HepG2 (cell line): Measurements from ENCODE around the gene HAUS1. TPM values are rescaled to one million over a fixed set of nuclear protein-coding genes. Genes with fewer than 3 reads are reported as not detected.

Source experiments
- BRCA1 ChIP-seq: sonication (generic); formaldehyde crosslinking; IDR thresholded peaks from 2 replicates; pipeline ENCODE4 v1.4.0; 2020; ENCODE audit warnings: missing genetic modification reagents
- CCAR2 ChIP-seq: fragments of 200-400 bp; formaldehyde crosslinking; optimal IDR thresholded peaks from 2 replicates; pipeline ENCODE3; 2018; ENCODE audit warnings: low read depth, mild to moderate bottlenecking, low read length, moderate library complexity
- DR1 ChIP-seq: sonication (generic); formaldehyde crosslinking; IDR thresholded peaks from 2 replicates; pipeline ENCODE4 v1.8.0; 2021; ENCODE audit warnings: mild to moderate bottlenecking, missing genetic modification reagents, inconsistent platforms
- ELF4 ChIP-seq: sonication (generic); formaldehyde crosslinking; IDR thresholded peaks from 2 replicates; pipeline ENCODE4 v1.5.0; 2020; ENCODE audit warnings: missing genetic modification reagents, mild to moderate bottlenecking, moderate library complexity, borderline replicate concordance
- GTF3A ChIP-seq: sonication (generic); formaldehyde crosslinking; conservative IDR thresholded peaks from 2 replicates; pipeline ENCODE4 v1.4.0; 2020; ENCODE audit warnings: mild to moderate bottlenecking, missing genetic modification reagents
- IKZF4 ChIP-seq: sonication (generic); formaldehyde crosslinking; IDR thresholded peaks from 2 replicates; pipeline ENCODE4 v1.5.1; 2020; ENCODE audit warnings: borderline replicate concordance, mild to moderate bottlenecking, low read depth, missing genetic modification reagents; ENCODE audit errors: not compliant biosample characterization
- MAFK ChIP-seq, 2 experiments: IDR thresholded peaks in 1 of 2; conservative IDR thresholded peaks in 1 of 2; 2 replicates each; pipeline ENCODE4 v1.6.1; 2011; ENCODE audit warnings: improper control_type of control experiment in 2 of 2, low read length in 2 of 2
- MTA3 ChIP-seq: sonication (generic); formaldehyde crosslinking; IDR thresholded peaks from 2 replicates; pipeline ENCODE4 v1.4.0; 2020; ENCODE audit warnings: missing genetic modification reagents
- NFYB ChIP-seq: sonication (generic); formaldehyde crosslinking; IDR thresholded peaks from 2 replicates; pipeline ENCODE4 v1.4.0; 2020; ENCODE audit warnings: missing genetic modification reagents
- NR1H2 ChIP-seq: sonication (generic); formaldehyde crosslinking; IDR thresholded peaks from 2 replicates; pipeline ENCODE4 v1.8.1; 2022; ENCODE audit warnings: low read depth, missing genetic modification reagents, borderline replicate concordance
- NR2F1 ChIP-seq, 2 experiments: fragments of 450-650 bp in 1 of 2; formaldehyde crosslinking in 1 of 2; IDR thresholded peaks; 2 replicates each; pipeline versions ENCODE4 v1.5.0 to v1.6.1; 2016 to 2020; ENCODE audit warnings: mild to moderate bottlenecking in 1 of 2, missing compliant biosample characterization in 1 of 2, missing genetic modification reagents in 1 of 2, moderate library complexity in 1 of 2
- PHF20 ChIP-seq: sonication (generic); formaldehyde crosslinking; IDR thresholded peaks from 2 replicates; pipeline ENCODE4 v1.5.0; 2020; ENCODE audit warnings: mild to moderate bottlenecking, missing genetic modification reagents
- ZEB1 ChIP-seq: IDR thresholded peaks from 2 replicates; pipeline ENCODE4 v1.6.1; 2012; ENCODE audit warnings: mild to moderate bottlenecking, low read depth, inconsistent platforms; ENCODE audit not compliant: insufficient replicate concordance
- ZNF550 ChIP-seq: sonication (generic); formaldehyde crosslinking; IDR thresholded peaks from 2 replicates; pipeline ENCODE4 v1.4.0; 2020; ENCODE audit warnings: mild to moderate bottlenecking, missing genetic modification reagents, borderline replicate concordance
- polyA plus RNA-seq, 8 experiments: library from polyadenylated mRNA; depleted of rRNA in 3 of 8; stranded (reverse) in 7 of 8; unstranded in 1 of 8; fragments of >200 nt; fragmentation: Illumina TruSeq in 4 of 8; extraction: Trizol in 4 of 8; gene quantifications; 2 replicates each; pipeline versions ENCODE4 v1.2.1 to v1.2.3, GENCODE V29; 2011 to 2016; ENCODE audit warnings: low read depth in 4 of 8, missing spikeins in 1 of 8, mixed read lengths in 1 of 8; ENCODE audit not compliant: insufficient read depth in 1 of 8
- total RNA-seq, 5 experiments: library from RNA; depleted of rRNA; stranded (reverse); fragments of >200 nt; fragmentation: Illumina TruSeq; extraction: Trizol; gene quantifications; 2 replicates each; pipeline ENCODE4 v1.2.3, GENCODE V29; 2016; ENCODE audit warnings: low read depth in 1 of 5
- TF ChIP-seq, protein P1 (sequence below): sonication (generic); formaldehyde crosslinking; IDR thresholded peaks from 2 replicates; pipeline ENCODE4 v1.5.1; 2020; ENCODE audit warnings: mild to moderate bottlenecking, missing genetic modification reagents, moderate library complexity
- TF ChIP-seq, protein P2 (sequence below): sonication (generic); formaldehyde crosslinking; IDR thresholded peaks from 2 replicates; pipeline ENCODE4 v1.5.0; 2020; ENCODE audit warnings: missing genetic modification reagents, mild to moderate bottlenecking, borderline replicate concordance
- TF ChIP-seq, protein P3 (sequence below): sonication (generic); formaldehyde crosslinking; IDR thresholded peaks from 2 replicates; pipeline ENCODE4 v1.4.0; 2020; ENCODE audit warnings: missing genetic modification reagents
- TF ChIP-seq, protein P4 (sequence below): sonication (generic); formaldehyde crosslinking; IDR thresholded peaks from 2 replicates; pipeline ENCODE4 v1.4.0; 2020; ENCODE audit warnings: missing genetic modification reagents, borderline replicate concordance
- TF ChIP-seq, protein P5 (sequence below): sonication (generic); formaldehyde crosslinking; IDR thresholded peaks from 2 replicates; pipeline ENCODE4 v1.4.0; 2020; ENCODE audit warnings: mild to moderate bottlenecking, missing genetic modification reagents, borderline replicate concordance

HAUS1 gene
- total and polyA plus RNA-seq, 2 of the 13 experiments (the other 11 are each of a cell fraction or from before 2014, with no cell fraction given), result 20.6 to 59.2 TPM

DNA sequence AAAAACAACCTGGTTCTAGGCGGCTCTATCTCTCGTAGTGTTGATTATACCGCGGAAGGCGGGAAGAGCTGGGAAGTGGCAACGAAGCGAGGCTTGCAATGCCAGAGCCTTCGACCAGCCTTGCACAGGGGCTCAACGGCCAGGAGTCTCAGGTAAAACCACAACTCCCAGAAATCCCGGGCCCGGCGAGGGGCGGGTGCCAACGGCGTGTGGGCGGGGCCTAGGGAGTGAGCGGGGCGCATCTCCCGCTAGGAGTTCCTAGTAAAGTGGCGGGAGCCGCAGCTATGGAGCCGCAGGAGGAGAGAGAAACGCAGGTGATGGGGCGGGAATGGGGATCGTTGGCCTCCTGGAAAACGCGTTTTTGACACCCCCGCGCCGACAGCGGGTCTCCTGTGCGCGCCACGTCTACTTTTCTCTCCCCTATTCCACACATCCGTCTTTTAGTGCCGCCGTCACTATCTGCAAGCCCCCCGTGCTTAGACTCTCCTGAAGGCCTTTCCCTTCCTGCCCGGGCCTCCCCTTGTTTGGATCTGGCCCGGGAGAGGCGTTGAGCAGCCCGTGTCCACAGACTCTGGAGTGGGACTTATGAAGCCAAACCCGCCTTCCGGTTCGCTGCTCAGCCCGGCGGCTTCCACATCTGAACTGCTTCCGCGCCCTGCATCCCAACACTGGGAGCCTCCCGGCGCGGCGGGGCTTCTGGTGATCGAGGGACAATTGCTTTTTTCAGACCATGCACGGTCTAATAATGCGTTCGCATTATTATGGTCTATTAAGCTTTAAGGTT is at the start of gene HAUS1 (continued):
- TF ChIP-seq, protein P1, sequence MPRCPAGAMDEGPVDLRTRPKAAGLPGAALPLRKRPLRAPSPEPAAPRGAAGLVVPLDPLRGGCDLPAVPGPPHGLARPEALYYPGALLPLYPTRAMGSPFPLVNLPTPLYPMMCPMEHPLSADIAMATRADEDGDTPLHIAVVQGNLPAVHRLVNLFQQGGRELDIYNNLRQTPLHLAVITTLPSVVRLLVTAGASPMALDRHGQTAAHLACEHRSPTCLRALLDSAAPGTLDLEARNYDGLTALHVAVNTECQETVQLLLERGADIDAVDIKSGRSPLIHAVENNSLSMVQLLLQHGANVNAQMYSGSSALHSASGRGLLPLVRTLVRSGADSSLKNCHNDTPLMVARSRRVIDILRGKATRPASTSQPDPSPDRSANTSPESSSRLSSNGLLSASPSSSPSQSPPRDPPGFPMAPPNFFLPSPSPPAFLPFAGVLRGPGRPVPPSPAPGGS (CRISPR knock-in tag), result no peak
- TF ChIP-seq NFYB (CRISPR knock-in tag) (peak; percentile 18), PHF20 (CRISPR knock-in tag) (no peak; the same call in 1 of the 2 replicates), DR1 (0 out of 2 replicates have a peak, but pooled peaks have one; percentile 17), MTA3 (CRISPR knock-in tag) (no peak), NR1H2 (CRISPR knock-in tag) (no peak), IKZF4 (no peak), NR2F1 (CRISPR knock-in tag; IDR thresholded peaks at IDR 0.05) (no peak), CCAR2 (no peak), ZNF550 (CRISPR knock-in tag) (no peak), GTF3A (CRISPR knock-in tag) (no peak), MAFK (conservative IDR thresholded peaks at IDR 0.05 in 1 of 2, IDR thresholded peaks at IDR 0.05 in 1 of 2; ENCODE audit: low read length in 2 of 2) (no peak), ELF4 (CRISPR knock-in tag) (peak; percentile 32; the same call in 1 of the 2 replicates), BRCA1 (CRISPR knock-in tag) (no peak; the same call in 1 of the 2 replicates), ZEB1 (no peak)
- TF ChIP-seq, protein P2, sequence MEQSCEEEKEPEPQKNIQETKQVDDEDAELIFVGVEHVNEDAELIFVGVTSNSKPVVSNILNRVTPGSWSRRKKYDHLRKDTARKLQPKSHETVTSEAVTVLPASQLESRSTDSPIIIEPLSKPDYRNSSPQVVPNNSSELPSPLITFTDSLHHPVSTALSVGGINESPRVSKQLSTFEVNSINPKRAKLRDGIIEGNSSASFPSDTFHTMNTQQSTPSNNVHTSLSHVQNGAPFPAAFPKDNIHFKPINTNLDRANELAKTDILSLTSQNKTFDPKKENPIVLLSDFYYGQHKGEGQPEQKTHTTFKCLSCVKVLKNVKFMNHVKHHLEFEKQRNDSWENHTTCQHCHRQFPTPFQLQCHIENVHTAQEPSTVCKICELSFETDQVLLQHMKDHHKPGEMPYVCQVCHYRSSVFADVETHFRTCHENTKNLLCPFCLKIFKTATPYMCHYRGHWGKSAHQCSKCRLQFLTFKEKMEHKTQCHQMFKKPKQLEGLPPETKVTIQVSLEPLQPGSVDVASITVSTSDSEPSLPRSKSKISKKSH (CRISPR knock-in tag), result no peak
- TF ChIP-seq, protein P3, sequence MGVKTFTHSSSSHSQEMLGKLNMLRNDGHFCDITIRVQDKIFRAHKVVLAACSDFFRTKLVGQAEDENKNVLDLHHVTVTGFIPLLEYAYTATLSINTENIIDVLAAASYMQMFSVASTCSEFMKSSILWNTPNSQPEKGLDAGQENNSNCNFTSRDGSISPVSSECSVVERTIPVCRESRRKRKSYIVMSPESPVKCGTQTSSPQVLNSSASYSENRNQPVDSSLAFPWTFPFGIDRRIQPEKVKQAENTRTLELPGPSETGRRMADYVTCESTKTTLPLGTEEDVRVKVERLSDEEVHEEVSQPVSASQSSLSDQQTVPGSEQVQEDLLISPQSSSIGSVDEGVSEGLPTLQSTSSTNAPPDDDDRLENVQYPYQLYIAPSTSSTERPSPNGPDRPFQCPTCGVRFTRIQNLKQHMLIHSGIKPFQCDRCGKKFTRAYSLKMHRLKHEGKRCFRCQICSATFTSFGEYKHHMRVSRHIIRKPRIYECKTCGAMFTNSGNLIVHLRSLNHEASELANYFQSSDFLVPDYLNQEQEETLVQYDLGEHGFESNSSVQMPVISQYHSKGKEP, result no peak
- TF ChIP-seq, protein P4, sequence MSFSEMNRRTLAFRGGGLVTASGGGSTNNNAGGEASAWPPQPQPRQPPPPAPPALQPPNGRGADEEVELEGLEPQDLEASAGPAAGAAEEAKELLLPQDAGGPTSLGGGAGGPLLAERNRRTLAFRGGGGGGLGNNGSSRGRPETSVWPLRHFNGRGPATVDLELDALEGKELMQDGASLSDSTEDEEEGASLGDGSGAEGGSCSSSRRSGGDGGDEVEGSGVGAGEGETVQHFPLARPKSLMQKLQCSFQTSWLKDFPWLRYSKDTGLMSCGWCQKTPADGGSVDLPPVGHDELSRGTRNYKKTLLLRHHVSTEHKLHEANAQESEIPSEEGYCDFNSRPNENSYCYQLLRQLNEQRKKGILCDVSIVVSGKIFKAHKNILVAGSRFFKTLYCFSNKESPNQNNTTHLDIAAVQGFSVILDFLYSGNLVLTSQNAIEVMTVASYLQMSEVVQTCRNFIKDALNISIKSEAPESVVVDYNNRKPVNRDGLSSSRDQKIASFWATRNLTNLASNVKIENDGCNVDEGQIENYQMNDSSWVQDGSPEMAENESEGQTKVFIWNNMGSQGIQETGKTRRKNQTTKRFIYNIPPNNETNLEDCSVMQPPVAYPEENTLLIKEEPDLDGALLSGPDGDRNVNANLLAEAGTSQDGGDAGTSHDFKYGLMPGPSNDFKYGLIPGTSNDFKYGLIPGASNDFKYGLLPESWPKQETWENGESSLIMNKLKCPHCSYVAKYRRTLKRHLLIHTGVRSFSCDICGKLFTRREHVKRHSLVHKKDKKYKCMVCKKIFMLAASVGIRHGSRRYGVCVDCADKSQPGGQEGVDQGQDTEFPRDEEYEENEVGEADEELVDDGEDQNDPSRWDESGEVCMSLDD (CRISPR knock-in tag), result no peak
- TF ChIP-seq, protein P5, sequence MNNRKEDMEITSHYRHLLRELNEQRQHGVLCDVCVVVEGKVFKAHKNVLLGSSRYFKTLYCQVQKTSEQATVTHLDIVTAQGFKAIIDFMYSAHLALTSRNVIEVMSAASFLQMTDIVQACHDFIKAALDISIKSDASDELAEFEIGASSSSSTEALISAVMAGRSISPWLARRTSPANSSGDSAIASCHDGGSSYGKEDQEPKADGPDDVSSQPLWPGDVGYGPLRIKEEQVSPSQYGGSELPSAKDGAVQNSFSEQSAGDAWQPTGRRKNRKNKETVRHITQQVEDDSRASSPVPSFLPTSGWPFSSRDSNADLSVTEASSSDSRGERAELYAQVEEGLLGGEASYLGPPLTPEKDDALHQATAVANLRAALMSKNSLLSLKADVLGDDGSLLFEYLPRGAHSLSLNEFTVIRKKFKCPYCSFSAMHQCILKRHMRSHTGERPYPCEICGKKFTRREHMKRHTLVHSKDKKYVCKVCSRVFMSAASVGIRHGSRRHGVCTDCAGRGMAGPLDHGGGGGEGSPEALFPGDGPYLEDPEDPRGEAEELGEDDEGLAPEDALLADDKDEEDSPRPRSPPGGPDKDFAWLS (CRISPR knock-in tag), result no peak
